Stimulated activated CD8-positive, alpha-beta memory T cell treated with anti-CD3 and anti-CD28 coated beads, Interleukin-15, amount 100 ng/mL, for 48 hours (primary cell): ENCODE results near the gene TVP23C.

Experiments used
- DNase-seq, 2 donors: peaks; one replicate each; pipeline ENCODE4 v3.0.0-alpha.2; 2020; ENCODE audit warnings: low read depth in 2 of 2

TVP23C gene

DNA sequence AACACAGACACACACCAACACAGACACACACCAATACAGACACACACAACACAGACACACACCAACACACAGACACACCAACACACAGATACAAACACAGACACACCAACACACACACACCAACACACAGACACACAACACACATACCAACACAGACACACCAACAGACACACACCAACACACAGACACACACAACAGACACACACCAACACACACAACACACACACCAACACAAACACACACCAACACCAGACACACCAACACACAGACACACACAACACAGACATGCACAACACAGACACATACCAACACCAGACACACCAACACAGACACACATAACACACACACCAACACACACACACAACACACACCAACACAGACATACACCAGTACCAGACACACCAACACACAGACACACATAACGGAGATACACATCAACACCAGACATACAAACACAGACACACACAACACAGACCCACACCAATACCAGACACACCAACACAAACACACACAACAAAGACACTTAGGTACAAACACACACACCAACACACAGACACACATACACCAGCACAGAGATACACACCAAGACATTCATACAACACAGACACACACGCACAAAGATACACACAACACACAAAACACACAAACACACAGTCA is 98.1 kb downstream of the TVP23C start:
- no peak for DNase-seq

DNA sequence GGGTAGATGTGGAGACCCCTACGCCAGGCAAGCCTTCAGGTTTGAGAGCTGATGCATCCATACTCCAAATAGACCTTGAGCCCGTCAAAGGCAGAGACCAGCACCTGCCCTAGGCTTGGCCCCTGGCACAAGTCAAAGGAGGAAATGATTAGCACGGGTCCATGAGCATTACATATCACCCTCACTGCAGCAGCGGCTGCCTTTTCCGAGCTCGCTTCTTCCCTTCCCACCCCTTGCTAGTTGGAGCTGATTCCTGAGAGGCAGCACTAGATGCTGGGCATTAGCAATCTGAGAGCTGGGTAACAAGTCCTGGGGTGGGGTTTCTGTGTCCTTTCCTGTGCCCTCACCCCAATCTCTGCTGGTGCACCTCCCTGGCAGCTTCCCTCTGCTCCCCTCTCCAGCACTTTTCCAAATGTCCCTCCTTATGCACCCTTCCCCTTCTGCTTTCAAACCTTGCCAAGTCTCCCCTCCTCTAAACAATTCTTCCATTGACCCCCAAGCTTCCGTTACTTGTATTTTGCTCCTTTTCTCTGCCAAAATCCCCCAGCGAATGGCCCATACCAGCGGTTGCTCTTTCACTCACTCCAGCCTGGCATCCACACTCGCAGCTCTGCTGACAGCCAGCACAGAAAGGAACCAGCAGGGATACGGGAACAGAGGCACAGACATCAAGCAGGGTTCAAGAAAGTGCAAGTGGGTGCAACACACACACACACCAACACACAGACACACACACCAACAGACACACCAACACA is 98.9 kb downstream of the TVP23C start:
- DNase-seq: no peak

DNA sequence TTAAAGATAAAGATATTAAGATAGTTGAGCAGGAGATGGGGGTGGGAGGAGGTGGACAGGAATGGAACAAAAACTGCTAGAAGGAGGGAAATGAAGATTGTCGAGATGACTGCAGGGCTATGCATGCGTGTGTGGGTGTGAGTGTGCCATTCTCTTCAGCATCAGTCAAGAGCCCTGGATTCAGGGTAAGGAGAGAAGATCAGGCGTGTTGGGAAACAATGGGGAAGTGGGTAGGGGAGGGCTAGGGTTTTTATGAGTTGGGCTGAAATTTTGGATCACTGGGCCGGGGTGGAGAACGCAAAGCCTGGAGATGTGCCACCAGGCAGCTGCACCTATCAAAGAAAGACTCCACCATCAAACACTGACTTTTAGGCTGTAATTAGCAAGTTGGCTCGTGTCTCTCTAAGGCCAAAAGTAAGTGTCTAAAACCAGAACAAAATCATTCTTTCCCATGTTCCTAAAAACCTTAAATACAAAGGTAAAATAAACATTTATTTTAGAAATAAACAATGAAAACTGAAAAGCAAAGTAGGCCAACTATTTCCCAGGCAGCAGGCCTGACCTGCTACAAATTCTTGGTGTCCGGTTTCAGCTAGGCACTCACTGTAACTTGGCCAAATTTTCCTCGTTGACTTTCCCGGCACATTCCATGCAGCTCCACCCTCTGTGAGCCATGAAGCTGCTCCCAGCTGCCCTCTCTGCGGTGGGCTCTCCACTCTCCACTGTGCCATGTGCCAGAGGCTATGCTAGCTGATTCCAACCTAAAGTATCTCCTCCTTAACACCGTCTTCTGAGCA is 100.1 kb downstream of the TVP23C start:
- DNase-seq: no peak

DNA sequence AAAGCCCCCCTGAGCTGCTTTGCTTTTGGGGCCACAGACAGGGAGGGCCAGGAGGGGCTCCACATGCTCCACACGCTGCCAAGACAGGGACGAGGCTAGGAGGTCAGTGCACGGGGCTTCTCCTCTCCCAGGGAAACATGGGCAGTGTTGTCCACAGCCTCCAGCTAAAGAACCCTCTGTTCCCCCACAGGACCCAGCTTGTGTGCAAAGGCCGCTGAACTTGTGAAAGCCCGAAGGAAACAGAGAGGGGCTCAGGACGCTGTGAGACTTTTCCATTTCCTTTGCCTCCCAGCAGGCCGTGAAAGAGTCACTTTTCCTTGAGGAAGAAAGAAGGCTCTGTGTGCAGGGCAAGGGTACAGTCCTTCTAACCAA is 105.6 kb downstream of the TVP23C start:
- no peak for DNase-seq

DNA sequence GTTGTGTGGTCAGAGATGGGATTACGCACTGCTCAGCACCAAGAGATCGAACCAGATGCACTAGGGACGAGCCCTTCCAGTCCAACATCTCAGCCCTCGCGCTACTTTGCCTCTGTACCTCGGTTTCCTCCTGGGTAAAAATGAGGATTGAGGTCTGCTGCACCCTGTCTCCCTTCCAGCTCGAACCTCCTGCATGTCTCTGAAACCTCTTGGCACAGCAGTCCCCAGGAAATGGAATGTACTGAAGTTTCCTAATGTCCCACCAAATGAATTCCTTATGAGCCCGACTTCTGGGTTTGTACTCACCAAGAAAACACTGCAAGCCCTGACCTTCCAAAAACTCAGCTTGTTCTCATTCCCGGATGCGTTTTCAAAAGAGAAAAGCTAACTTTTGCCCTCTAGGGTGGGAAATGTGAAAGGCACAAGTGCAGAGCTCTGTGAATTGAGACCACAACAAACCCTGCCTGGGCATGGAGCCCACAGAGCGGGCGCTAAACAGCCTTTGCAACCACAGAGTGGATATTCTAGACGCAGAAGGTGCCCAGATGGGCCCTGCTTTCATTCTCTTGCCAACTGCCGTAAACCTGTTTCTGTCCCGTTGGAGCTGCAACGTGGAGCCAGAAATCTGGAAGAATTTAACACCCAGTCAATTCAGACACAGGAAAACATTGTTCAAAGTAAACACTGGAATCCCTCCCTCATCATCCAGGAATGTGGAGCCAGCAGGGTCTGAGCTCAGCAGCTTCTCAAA is 106.1 kb downstream of the TVP23C start:
- DNase-seq: no peak

DNA sequence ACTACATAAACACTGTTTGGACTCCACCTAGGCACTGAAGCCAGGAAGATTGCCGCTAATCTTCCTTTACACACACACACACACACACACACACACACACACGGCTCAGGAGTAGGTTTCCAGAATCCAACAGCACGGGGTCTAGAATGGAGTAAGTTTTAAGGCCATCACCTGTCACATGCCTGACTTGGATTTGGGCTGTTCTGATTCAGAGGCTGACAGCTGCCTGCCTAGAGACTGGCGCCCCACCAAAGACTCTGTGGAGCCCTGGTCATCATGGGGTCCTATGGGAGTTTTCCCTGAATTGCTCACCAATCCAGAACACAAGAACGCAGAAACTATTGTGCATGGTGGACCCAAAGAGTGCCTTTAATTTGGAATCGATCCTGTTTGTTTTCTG is 106.8 kb downstream of the TVP23C start:
- no peak for DNase-seq

DNA sequence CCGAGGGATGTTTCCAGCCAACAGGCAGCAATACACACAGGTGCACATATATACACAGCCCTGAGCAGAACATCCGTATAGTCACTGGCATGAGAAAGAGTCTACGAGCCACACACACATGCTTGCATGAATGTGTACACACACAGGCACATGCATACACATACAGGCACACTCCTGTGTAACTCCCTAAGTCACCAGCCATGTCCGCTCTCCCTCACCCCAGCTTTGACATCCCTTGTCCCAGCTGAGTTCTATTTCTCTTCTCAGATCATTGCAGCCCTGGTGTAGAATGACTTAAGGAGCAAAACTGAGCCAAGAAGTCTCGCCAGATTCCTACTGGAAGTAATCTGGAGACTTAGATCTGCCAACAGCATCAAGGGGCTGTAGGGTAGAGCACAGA is 108.9 kb downstream of the TVP23C start:
- DNase-seq: no peak

DNA sequence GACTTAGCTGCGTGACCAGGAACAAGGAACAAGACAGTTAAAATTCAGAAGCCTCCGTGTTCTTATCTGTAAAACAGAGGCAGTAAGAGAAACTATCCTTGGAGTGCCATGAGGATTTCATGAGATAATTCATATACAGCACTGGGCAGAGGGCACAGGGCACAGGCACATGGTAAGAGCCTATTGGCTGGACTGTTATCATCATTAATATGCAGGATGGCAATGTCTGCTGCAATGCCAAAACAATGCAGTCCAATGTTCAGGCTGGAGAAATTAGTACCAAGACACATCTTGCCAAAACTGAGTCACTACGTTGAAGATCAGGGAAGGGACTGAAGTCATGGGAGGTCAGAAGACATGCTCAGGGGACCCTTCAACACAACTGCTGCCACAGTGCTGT is 109.5 kb downstream of the TVP23C start:
- DNase-seq: no peak

DNA sequence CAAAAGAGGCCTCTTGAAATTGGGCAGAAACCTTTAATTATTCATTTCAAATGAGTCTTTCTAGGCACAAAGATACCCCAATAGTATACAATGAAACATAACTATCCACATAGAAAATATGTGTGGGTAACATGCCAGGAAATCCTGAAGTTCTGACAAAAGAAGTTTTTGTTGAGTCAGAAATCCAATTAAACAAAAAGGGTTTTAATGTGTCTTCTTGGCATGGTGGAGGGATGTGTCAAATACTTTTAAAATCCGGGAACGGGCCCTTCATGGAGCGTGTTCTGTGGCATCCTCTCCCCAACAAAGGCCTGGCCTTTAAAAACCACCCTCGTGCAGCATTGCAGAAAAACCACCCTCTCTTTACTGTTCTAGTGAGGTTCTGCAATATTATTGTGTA is 110.0 kb downstream of the TVP23C start:
- no peak for DNase-seq

DNA sequence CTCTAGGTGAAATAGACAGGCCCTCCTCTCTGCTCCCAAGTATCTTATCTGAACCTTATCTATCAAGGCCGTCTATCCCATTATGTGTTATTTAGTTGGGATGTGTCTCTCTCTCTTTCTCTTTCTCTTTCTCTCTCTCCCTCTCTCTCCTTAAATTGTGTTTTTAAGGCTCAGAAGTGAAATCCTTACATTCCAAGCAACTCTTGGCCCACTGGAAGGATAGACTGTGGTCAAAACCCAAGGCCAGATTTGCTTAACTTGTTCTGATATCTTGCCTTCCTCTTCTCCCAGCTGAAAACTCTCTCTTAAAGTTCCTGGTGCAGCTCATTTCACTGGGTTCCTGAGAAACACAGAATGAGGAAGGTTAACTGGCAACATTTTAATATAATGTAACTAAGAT is 110.5 kb downstream of the TVP23C start:
- no peak for DNase-seq
